Nephron (organoid): Measurements from ENCODE around the gene CAPS.
"Not testable (repeated sequence)": the region's sequence is repeated elsewhere in the genome, so short reads cannot be mapped to it uniquely, and the experiment has no call there.

ENCODE experiments used
- H3K27ac Mint-ChIP-seq, 3 experiments: 2 replicates each; pipeline ENCODE4 v1.8.0; 2020; ENCODE audit warnings: mixed read lengths in 3 of 3, mild to moderate bottlenecking in 2 of 3, moderate library complexity in 1 of 3
- H3K27me3 Mint-ChIP-seq: 2 replicates; pipeline ENCODE4 v1.8.0; 2021; ENCODE audit warnings: low read depth, mild to moderate bottlenecking, moderate library complexity, mixed read lengths
- H3K36me3 Mint-ChIP-seq: 2 replicates; pipeline ENCODE4 v1.8.0; 2020; ENCODE audit warnings: low read depth, mixed read lengths
- H3K4me1 Mint-ChIP-seq: 2 replicates; pipeline ENCODE4 v1.8.0; 2020; ENCODE audit warnings: mixed read lengths
- H3K4me3 Mint-ChIP-seq, 3 experiments: 2 replicates each; pipeline ENCODE4 v1.8.0; 2020; ENCODE audit warnings: mild to moderate bottlenecking in 3 of 3, mixed read lengths in 3 of 3, moderate library complexity in 2 of 3
- H3K9me3 Mint-ChIP-seq: 2 replicates; pipeline ENCODE4 v1.8.0; 2020; ENCODE audit warnings: mixed read lengths
- CTCF ChIP-seq, 3 experiments: fragments of 200-600 bp; sonication (generic); IDR thresholded peaks; one replicate each; pipeline ENCODE4 v1.5.0; 2021; ENCODE audit warnings: antibody characterized with exemption in 3 of 3; ENCODE audit not compliant: unreplicated experiment in 3 of 3

CAPS gene

GRCh38 chr19:5881543-5882299 lies 32.3 kb upstream of the CAPS start:
- no peaks in the 10 kb centered on the region for H3K36me3 Mint-ChIP-seq
- no peak overlapping the region for H3K4me3 Mint-ChIP-seq
- peaks cover 35% of the 10 kb centered on the region for H3K4me1 Mint-ChIP-seq
- peak overlapping the region in 1 of 3 experiments; percentile 48 for H3K27ac Mint-ChIP-seq
- TF ChIP-seq CTCF (IDR thresholded peaks at IDR 0.05; ENCODE audit: unreplicated experiment in 3 of 3) = no peak
- no peaks in the 10 kb centered on the region for H3K9me3 Mint-ChIP-seq
- peaks cover 4% of the 10 kb centered on the region for H3K27me3 Mint-ChIP-seq

- Mint-ChIP-seq H3K9me3 (no peaks in the 10 kb centered on the region), H3K36me3 (no peaks in the 10 kb centered on the region), H3K4me1 (peaks cover 32% of the 10 kb centered on the region), H3K4me3 (no peak overlapping the region), H3K27me3 (peaks cover 4% of the 10 kb centered on the region), H3K27ac (peak overlapping the region in 1 of 3 experiments; percentile 15)
- TF ChIP-seq CTCF (IDR thresholded peaks at IDR 0.05; ENCODE audit: unreplicated experiment in 3 of 3) = no peak
These were observed 31.6 kb upstream of the CAPS start for GRCh38 chr19:5882421-5882968.

GRCh38 chr19:5883157-5883873 lies 30.7 kb upstream of the CAPS start:
- H3K9me3 Mint-ChIP-seq, H3K36me3 Mint-ChIP-seq: not testable (repeated sequence)
- peak overlapping the region; percentile 27 to 93 (median 40) for H3K27ac Mint-ChIP-seq

GRCh38 chr19:5884065-5884811 lies 29.8 kb upstream of the CAPS start:
- H3K27me3 Mint-ChIP-seq, H3K4me3 Mint-ChIP-seq, H3K9me3 Mint-ChIP-seq, H3K36me3 Mint-ChIP-seq: not testable (repeated sequence)
- Mint-ChIP-seq H3K27ac (peak overlapping the region in 2 of 3 experiments; percentile 17 to 35), H3K4me1 (peaks cover 26% of the 10 kb centered on the region)

More at GRCh38 chr19:5883157-5883873, 30.7 kb upstream of the CAPS start:
- not testable (repeated sequence) for H3K27me3 Mint-ChIP-seq, H3K4me3 Mint-ChIP-seq
- H3K4me1 Mint-ChIP-seq = peaks cover 26% of the 10 kb centered on the region

GRCh38 chr19:5889288-5889971 lies 24.6 kb upstream of the CAPS start:
- Mint-ChIP-seq H3K4me3 (no peak overlapping the region), H3K4me1 (peaks cover 7% of the 10 kb centered on the region), H3K27ac (peak overlapping the region in 1 of 3 experiments; percentile 51), H3K9me3 (no peaks in the 10 kb centered on the region), H3K36me3 (no peaks in the 10 kb centered on the region), H3K27me3 (peaks cover 3% of the 10 kb centered on the region)
- TF ChIP-seq CTCF (IDR thresholded peaks at IDR 0.05; ENCODE audit: unreplicated experiment in 3 of 3) = no peak

GRCh38 chr19:5890099-5890498 lies 24.0 kb upstream of the CAPS start:
- Mint-ChIP-seq H3K36me3 (no peaks in the 10 kb centered on the region), H3K27ac (peak overlapping the region in 1 of 3 experiments; percentile 51), H3K4me3 (no peak overlapping the region), H3K4me1 (peaks cover 7% of the 10 kb centered on the region), H3K9me3 (no peaks in the 10 kb centered on the region), H3K27me3 (peaks cover 3% of the 10 kb centered on the region)
- no peak for TF ChIP-seq CTCF (IDR thresholded peaks at IDR 0.05; ENCODE audit: unreplicated experiment in 3 of 3)
